Effector CD4-positive, alpha-beta T cell (primary cell): Measurements from ENCODE around the gene FCHO1.

Source experiments
- DNase-seq: peaks from one replicate; pipeline ENCODE4 v3.0.0-alpha.2; 2020
- total RNA-seq: gene quantifications from one replicate; lab custom pipeline; 2026; lab: John Stamatoyannopoulos, UW

FCHO1 gene, protein sequence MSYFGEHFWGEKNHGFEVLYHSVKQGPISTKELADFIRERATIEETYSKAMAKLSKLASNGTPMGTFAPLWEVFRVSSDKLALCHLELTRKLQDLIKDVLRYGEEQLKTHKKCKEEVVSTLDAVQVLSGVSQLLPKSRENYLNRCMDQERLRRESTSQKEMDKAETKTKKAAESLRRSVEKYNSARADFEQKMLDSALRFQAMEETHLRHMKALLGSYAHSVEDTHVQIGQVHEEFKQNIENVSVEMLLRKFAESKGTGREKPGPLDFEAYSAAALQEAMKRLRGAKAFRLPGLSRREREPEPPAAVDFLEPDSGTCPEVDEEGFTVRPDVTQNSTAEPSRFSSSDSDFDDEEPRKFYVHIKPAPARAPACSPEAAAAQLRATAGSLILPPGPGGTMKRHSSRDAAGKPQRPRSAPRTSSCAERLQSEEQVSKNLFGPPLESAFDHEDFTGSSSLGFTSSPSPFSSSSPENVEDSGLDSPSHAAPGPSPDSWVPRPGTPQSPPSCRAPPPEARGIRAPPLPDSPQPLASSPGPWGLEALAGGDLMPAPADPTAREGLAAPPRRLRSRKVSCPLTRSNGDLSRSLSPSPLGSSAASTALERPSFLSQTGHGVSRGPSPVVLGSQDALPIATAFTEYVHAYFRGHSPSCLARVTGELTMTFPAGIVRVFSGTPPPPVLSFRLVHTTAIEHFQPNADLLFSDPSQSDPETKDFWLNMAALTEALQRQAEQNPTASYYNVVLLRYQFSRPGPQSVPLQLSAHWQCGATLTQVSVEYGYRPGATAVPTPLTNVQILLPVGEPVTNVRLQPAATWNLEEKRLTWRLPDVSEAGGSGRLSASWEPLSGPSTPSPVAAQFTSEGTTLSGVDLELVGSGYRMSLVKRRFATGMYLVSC
- total RNA-seq: 97.4 reads per million, percentile 82 among the genes with 10 or more reads in this experiment

- peak; percentile 80 for DNase-seq
Observed at GRCh38 chr19:17751103-17751911, at the start of gene FCHO1. Gene FCHO1 (plus strand): TSS chr19:17751477. CDS start chr19:17755165, 3,688 bp downstream.

DNA sequence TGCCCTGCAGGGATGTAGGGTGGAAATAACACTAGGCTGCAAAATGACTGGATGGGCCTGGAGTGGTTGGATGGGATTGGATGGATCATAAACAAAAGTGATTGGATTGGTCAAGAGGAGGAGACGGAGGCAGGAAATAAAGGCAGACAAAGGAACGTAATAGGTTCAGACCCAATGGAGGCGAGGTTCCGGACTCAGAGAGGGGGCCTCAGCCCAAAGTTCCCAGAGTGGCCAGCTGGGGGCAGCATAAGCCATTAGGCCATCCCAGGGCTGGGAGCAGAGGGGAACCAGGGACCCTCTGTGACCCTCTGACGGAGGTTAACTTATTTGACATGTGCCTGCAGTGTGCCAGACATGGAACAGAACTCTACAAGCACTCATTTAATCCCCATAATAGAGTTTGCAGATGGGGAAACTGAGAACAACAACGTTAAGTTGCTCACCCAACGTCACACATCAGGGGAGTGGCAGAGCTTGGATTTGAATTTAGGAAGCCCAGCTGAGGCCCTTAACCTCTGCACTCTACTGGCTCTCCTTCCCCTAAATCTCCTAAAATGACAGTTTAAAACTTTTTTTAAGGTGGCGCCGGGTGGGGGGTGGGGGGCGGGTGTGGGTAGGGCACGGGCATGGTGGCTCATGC is 47.3 kb upstream of the FCHO1 start:
- DNase-seq: peak; percentile 62

- DNase-seq: no peak
Observed at GRCh38 chr19:17706750-17707181, 44.5 kb upstream of the FCHO1 start.

DNA sequence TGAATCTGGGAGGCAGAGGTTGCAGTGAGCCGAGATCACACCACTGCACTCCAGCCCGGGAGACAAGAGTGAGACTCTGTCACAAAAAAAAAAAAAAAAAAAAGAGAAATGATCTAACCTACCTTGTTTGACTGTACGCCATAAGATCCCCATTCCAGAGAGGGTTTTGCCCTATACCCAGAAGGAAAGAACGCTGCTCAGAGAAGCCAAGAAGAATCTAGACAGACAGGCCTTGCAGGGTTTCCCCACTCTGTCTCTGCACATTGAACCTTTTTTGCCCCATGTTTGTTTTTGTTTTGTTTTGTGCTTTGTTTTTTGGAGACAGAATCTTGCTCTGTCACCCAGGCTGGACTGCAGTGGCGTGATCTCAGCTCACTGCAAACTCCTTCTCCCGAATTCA is 39.4 kb upstream of the FCHO1 start:
- DNase-seq: no peak

DNA sequence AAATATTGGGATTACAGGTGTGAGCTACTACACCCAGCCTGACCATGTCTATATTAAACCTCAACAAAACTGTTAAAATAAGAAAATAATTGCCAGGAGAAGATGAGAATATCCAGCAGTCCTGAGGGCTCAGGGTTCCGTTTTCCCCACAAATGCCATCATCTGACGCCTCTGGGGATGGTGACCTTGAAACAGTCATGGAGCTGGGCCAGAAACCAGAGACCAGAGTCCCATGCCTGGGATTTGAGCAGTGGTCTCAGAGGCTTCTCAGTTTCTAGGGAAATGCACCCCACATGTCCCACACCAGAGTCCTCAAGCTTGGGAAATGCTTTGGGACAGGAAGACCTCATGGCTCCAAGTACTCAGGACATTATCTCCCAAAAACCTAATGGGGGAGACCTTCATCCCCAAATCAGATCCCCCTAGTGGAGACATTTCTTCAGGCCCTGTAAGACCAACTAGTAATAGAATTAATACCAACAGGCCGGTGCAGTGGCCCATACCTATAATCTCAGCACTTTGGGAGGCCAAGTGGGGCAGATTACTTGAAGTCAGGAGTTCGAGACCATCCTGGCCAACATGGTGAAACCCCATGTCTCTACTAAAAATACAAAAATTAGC is 34.9 kb upstream of the FCHO1 start:
- DNase-seq: no peak

DNA sequence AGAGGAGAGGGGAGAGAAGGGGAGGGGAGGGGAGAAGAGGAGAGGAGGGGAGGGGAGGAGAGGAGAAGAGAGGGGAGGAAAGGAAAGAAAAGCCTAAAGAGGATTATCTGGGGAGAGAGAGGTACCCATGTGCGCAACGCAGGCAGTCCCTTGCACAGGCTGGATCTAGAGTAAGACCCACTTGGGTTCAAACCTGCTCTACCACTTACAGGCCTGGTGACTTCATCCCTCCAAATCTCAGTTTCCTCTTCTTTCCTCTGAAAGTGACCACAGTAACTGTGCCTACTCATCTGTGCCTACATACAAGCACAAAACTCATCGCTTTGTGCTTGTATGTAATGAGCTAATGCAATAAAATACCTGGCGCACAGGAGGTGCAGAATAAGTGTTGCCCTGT is 32.7 kb upstream of the FCHO1 start:
- DNase-seq: no peak

GRCh38 chr19:17718947-17719711 is 32.1 kb upstream of the FCHO1 start, which contains the start of gene MAP1S:
Gene MAP1S (plus strand): TSS chr19:17719480. CDS start chr19:17719503, 23 bp downstream.
- peak; percentile 55 for DNase-seq

DNA sequence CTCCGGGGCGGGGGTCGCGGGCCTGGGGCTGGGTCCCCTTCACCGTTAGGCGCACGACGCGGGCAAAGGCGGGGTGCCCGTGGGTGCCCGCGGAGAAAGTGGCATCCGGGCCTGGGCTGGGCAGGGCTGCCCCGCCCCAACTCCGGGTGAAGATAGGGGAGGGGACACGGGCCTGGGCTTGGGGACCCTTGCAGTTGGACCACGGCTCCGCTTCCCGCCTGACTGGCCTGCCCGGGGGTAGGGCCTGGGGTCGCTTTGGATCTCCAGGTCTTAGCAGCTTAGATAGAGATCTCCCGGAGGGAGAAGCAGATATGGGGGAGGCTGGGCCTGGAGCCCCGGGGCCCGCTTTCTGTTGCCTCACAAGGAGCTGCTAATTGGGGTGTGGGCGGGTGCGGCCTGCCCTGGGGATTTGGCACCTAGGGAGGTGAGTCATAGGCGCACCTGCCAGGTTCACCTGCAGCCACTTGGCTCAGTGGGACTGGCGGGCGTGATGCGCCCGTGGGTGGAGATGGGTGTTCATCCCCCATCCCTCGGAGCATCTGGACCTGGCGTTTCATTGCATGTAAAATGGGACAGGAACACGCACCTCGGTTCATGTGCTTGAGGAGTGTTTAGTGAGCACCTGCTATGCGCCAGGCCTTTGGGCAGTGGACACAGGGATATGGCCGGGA is 31.4 kb upstream of the FCHO1 start:
- no peak for DNase-seq

GRCh38 chr19:17720440-17720839 is 30.8 kb upstream of the FCHO1 start:
- DNase-seq: no peak

GRCh38 chr19:17721111-17721628 is 30.1 kb upstream of the FCHO1 start:
- no peak for DNase-seq

DNA sequence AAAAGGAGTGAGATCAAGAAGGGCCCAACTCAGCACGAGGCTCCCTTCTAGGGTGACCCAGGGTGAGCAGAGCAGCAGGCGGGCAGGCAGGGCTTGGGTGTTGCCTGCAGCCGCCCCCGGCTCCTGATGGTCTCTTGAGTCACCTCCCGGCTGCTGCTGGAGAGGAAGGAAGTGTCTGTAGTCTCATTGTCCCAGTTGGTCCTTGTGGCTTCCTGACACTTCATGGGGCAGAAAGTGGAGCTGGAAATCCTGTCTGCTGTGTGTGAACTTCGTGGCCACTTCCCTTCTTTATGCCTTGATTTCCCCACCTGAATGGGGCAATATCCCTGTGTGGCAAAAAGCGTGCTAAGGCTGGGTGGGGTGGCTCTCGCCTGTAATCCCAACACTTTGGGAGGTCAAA is 29.5 kb upstream of the FCHO1 start:
- no peak for DNase-seq

GRCh38 chr19:17722655-17723240 is 28.5 kb upstream of the FCHO1 start:
- no peak for DNase-seq

GRCh38 chr19:17724655-17725054 is 26.6 kb upstream of the FCHO1 start:
- DNase-seq: no peak

DNA sequence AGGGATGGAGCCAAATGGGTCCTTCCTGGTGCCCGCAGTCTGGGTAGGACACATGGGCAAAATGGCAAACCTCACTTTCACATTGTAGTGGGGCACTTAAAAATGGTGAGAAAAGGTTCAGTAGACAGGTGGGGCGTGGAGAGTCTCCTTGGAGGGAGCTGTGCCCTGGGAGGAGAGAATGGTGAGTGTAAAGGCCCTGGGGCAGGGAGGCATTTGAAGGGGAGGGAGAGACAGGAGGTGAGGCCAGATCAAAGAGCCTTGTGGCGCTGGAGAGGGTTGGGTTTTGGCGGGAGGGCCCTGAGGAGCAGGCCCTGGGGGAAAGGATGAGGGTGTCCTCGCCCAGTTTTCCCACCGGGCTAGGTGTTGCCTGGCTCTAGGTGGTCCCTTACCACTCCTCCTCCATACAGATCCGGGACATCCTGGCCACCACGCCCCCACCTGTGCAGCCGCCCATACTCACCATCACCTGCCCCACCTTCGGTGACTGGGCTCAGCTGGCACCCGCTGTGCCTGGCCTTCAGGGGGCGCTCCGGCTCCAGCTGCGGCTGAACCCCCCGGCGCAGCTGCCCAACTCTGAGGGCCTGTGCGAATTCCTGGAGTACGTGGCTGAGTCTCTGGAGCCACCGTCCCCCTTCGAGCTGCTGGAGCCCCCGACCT is 25.7 kb upstream of the FCHO1 start:
- no peak for DNase-seq

DNA sequence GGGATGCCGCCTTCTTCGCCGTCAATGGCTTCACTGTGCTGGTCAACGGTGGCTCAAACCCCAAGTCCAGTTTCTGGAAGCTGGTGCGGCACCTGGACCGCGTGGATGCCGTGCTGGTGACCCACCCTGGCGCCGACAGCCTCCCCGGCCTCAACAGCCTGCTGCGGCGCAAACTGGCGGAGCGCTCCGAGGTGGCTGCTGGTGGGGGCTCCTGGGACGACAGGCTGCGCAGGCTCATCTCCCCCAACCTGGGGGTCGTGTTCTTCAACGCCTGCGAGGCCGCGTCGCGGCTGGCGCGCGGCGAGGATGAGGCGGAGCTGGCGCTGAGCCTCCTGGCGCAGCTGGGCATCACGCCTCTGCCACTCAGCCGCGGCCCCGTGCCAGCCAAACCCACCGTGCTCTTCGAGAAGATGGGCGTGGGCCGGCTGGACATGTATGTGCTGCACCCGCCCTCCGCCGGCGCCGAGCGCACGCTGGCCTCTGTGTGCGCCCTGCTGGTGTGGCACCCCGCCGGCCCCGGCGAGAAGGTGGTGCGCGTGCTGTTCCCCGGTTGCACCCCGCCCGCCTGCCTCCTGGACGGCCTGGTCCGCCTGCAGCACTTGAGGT is 25.0 kb upstream of the FCHO1 start:
- DNase-seq: no peak

- no peak for DNase-seq
Observed at GRCh38 chr19:17726964-17727773, 24.1 kb upstream of the FCHO1 start.

- DNase-seq: no peak
Observed at GRCh38 chr19:17727843-17728242, 23.4 kb upstream of the FCHO1 start.

DNA sequence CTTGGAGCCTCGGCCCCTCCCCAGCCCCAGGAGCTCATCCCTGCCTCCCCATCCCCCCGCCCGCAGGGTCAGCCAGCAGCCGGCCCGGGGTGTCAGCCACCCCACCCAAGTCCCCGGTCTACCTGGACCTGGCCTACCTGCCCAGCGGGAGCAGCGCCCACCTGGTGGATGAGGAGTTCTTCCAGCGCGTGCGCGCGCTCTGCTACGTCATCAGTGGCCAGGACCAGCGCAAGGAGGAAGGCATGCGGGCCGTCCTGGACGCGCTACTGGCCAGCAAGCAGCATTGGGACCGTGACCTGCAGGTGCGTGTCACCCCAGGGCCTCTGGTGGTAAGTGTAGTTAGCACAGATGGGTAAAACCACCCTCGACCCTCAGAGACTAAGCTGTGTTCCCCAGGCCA is 18.1 kb upstream of the FCHO1 start:
- no peak for DNase-seq
